Neuron (in vitro differentiated cells): Measurements from ENCODE around the gene SNRPD2.

Experiments
- H2AFZ ChIP-seq: one replicate; pipeline ENCODE4 v1.6.1; 2013; ENCODE audit warnings: low read depth, mild to moderate bottlenecking, inconsistent platforms, low read length, moderate library complexity
- H3K27me3 ChIP-seq: one replicate; pipeline ENCODE4 v1.6.1; 2013; ENCODE audit warnings: low read length; ENCODE audit not compliant: insufficient read depth
- H3K36me3 ChIP-seq: one replicate; pipeline ENCODE4 v1.6.1; 2013; ENCODE audit warnings: low read length; ENCODE audit not compliant: insufficient read depth
- H3K4me1 ChIP-seq: one replicate; pipeline ENCODE4 v1.6.1; 2013; ENCODE audit warnings: low read length; ENCODE audit not compliant: insufficient read depth
- H3K4me3 ChIP-seq: 2 replicates; pipeline ENCODE4 v1.5.1; 2013; ENCODE audit warnings: mild to moderate bottlenecking, low read length, moderate library complexity
- H3K9me3 ChIP-seq: one replicate; pipeline ENCODE4 v1.6.1; 2013; ENCODE audit warnings: low read length

SNRPD2 gene

DNA sequence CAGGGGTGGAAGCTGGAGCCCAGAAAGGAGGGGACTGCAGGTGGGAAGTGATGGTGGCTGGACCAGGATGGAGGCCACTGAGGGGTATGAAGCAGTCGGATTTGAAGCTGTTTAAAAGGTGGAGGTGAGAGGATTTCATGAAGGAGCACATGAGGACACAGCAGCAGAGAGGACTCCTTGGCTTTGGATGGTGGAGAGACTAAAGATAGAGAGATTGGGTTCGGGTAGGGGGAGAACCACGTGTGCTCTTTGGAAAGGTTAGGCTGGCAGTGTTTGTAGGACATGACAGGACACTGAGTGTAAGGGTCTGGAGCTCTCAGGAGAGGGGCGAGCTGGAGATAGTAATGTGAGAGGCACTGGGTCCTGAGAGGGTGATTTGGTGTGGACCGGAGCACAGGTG, 8.8 kb downstream of the SNRPD2 start:
- peaks cover 26% of the 10 kb centered on the region for H3K36me3 ChIP-seq
- no peak overlapping the region for H2AFZ ChIP-seq
- H3K4me3 ChIP-seq, result no peak overlapping the region
- peaks cover 10% of the 10 kb centered on the region for H3K27me3 ChIP-seq
- H3K4me1 ChIP-seq, result peaks cover under 1% of the 10 kb centered on the region
- H3K9me3 ChIP-seq, result no peaks in the 10 kb centered on the region

- Histone ChIP-seq H2AFZ (peak overlapping the region; percentile 73), H3K4me3 (no peak overlapping the region), H3K9me3 (no peaks in the 10 kb centered on the region), H3K4me1 (peaks cover 2% of the 10 kb centered on the region), H3K36me3 (peaks cover 18% of the 10 kb centered on the region), H3K27me3 (peaks cover 16% of the 10 kb centered on the region)
Observed at GRCh38 chr19:45682117-45682516, 9.6 kb downstream of the SNRPD2 start.

- Histone ChIP-seq H3K36me3 (peaks cover 14% of the 10 kb centered on the region), H3K27me3 (peaks cover 21% of the 10 kb centered on the region), H3K4me1 (peaks cover 2% of the 10 kb centered on the region), H3K4me3 (peak overlapping the region; percentile 20), H3K9me3 (no peaks in the 10 kb centered on the region), H2AFZ (peak overlapping the region; percentile 73)
Observed at GRCh38 chr19:45681391-45682015, 10.2 kb downstream of the SNRPD2 start.

DNA sequence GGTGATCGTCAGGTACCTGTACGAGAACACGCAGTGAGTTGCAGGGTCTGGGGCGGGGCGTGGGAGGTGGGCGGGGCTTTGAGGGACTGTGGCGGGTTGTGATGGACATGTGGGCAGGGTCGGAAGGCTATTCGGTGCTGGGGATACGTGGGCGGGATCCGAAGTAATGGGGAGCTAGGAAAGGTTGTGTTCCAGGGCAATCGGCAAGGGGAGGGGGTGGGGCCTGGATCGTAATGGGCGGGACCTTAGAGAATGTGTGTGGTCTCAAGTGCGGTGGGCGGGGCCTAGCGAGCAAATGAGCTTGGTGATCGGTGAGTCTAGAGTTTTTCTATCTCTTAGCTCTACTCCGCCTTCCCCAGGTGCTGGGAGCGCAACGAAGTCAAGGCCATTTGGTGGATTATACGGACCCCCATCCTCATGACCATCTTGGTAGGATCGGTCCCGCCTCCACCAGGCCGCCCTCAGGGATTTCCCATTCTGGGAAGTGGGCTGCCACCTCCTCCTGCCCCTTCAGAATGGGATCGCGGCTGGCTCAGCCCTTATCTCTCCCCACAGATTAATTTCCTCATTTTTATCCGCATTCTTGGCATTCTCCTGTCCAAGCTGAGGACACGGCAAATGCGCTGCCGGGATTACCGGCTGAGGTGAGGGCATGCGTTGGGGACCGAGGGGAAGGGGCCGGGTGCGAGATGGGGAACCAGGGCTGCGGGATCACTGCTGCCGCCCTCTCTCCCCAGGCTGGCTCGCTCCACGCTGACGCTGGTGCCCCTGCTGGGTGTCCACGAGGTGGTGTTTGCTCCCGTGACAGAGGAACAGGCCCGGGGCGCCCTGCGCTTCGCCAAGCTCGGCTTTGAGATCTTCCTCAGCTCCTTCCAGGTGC, 14.2 kb downstream of the SNRPD2 start:
- Histone ChIP-seq H3K9me3 (no peaks in the 10 kb centered on the region), H2AFZ (no peak overlapping the region), H3K4me3 (no peak overlapping the region), H3K36me3 (no peaks in the 10 kb centered on the region), H3K4me1 (peaks cover 2% of the 10 kb centered on the region), H3K27me3 (peaks cover 22% of the 10 kb centered on the region)

GRCh38 chr19:45676851-45677263, 14.9 kb downstream of the SNRPD2 start:
- H3K9me3 ChIP-seq, result no peaks in the 10 kb centered on the region
- H2AFZ ChIP-seq, result no peak overlapping the region
- H3K27me3 ChIP-seq, result peaks cover 22% of the 10 kb centered on the region
- no peaks in the 10 kb centered on the region for H3K36me3 ChIP-seq
- no peak overlapping the region for H3K4me3 ChIP-seq
- peaks cover 2% of the 10 kb centered on the region for H3K4me1 ChIP-seq

GRCh38 chr19:45674946-45675345, 16.8 kb downstream of the SNRPD2 start:
- H3K36me3 ChIP-seq, result no peaks in the 10 kb centered on the region
- H3K4me3 ChIP-seq, result no peak overlapping the region
- no peaks in the 10 kb centered on the region for H3K9me3 ChIP-seq
- peaks cover 2% of the 10 kb centered on the region for H3K4me1 ChIP-seq
- H2AFZ ChIP-seq, result no peak overlapping the region
- peaks cover 24% of the 10 kb centered on the region for H3K27me3 ChIP-seq

DNA sequence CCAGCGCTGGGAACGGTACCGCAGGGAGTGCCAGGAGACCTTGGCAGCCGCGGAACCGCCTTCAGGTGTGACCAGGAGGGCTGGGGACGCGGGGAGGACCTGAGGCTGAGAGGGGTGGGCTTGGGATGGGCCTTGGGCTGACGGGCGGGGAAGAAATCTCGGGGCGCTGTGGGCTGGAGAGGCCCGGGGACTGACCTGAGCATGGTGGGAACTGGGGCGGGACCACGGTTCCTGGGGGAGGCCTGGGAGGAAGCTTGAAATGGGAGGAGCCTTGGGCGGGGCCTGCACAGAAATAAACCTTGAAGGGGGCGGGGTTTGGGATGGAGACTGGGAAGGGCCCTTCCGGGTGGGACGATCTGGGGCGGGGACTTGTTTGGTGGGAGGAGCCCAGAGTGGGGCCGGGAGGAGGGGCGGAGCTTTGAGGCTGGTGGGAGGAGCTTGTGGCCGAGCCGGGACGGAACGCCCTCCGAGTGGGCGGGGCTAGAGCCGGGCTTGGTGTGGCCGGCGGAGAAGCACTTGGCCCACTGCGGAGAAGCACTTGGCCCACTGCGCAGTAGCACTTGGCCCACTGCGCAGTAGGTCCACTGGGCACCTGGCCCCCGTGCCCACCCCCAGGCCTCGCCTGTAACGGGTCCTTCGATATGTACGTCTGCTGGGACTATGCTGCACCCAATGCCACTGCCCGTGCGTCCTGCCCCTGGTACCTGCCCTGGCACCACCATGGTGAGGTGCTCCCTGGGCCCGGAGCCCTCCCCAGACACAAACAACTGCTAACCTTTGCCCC, 20.9 kb downstream of the SNRPD2 start:
- Histone ChIP-seq H3K4me1 (peaks cover 19% of the 10 kb centered on the region), H3K9me3 (no peaks in the 10 kb centered on the region), H3K4me3 (no peak overlapping the region), H2AFZ (no peak overlapping the region), H3K27me3 (peaks cover 18% of the 10 kb centered on the region), H3K36me3 (no peaks in the 10 kb centered on the region)

DNA sequence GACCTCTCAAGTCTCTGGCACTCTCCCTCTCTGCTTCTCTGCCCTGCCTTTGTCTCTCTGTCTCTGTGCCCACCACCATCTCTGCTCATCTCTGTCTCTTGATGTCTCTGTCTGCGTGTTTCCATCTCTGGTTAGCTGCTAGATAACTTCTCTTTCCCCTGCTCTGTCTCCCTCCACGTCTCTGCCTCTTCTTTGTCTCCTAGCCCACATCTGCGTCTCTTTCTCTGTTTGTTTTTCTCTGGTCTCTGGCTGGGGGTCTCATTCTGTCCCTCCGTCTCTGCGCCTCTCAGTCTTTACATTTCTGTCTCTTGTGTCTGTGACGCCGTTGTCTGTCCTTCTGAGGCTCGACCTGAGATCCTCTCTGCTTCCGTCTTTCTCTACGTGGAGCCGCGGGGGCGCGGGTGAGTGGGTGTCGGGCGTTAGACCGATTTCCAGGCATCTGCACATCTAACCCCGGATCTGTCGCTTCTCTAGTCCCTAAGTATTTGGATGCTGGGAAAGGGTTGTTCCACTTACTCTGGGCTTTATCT, 23.3 kb downstream of the SNRPD2 start:
- Histone ChIP-seq H3K4me3 (peak overlapping the region; percentile 44), H3K36me3 (no peaks in the 10 kb centered on the region), H2AFZ (peak overlapping the region; percentile 7), H3K9me3 (no peaks in the 10 kb centered on the region), H3K27me3 (peaks cover 18% of the 10 kb centered on the region), H3K4me1 (peaks cover 19% of the 10 kb centered on the region)

DNA sequence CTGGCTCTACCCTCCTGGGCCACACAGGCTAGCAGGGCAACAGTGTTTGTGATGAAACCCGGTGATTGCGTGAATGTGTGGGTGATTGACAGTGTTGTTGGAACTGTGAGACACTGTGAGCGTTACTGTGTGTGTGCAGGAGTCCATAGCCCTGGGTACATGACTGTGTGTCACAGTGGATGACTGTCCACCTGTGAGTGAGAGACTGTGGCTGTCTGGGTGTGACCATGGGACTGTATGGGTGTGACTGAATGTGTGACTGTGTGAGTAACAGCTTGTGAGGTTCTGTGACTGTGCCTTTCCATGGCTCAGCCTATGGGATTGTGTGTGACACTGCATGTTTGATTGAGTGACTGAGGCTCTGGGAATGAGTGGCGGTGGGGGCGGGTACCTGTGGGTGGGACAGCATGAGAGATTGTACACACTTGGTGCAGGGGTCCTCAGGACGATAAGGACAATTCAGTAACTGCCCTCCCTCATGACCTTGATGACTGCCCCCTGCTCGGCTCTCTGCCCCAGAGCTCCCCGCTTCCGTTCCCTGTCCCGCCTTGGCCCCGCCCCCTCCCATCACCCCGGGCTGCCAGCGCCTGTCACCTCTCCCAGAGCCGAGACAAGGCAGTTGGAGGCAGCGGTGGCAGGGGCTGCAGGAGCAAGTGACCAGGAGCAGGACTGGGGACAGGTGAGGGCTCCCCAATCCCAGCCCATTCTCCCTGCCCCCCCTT, 24.0 kb downstream of the SNRPD2 start, which contains the start of gene GIPR:
GIPR (plus strand) TSS at position 602 of the 722 bp plus-strand sequence. CDS start 1,300 bp downstream, outside the sequence.
- H3K4me3 ChIP-seq, result peak within 1 kb of the TSS; percentile 44
- H3K4me1 ChIP-seq, result peaks cover 19% of the 10 kb centered on the region
- H3K27me3 ChIP-seq, result peaks cover 18% of the 10 kb centered on the region
- peak within 1 kb of the TSS; percentile 7 for H2AFZ ChIP-seq
- H3K36me3 ChIP-seq, result no peaks in the 10 kb centered on the region
- no peaks in the 10 kb centered on the region for H3K9me3 ChIP-seq

GRCh38 chr19:45664575-45664974, 27.2 kb downstream of the SNRPD2 start:
- peaks cover 13% of the 10 kb centered on the region for H3K27me3 ChIP-seq
- H3K4me1 ChIP-seq, result peaks cover 19% of the 10 kb centered on the region
- no peaks in the 10 kb centered on the region for H3K36me3 ChIP-seq
- H3K4me3 ChIP-seq, result no peak overlapping the region
- H2AFZ ChIP-seq, result no peak overlapping the region
- no peaks in the 10 kb centered on the region for H3K9me3 ChIP-seq

GRCh38 chr19:45663800-45664199, 28.0 kb downstream of the SNRPD2 start:
- Histone ChIP-seq H3K4me1 (peaks cover 12% of the 10 kb centered on the region), H2AFZ (no peak overlapping the region), H3K4me3 (no peak overlapping the region), H3K27me3 (peaks cover 7% of the 10 kb centered on the region), H3K36me3 (no peaks in the 10 kb centered on the region), H3K9me3 (no peaks in the 10 kb centered on the region)

GRCh38 chr19:45660636-45661035, 31.1 kb downstream of the SNRPD2 start:
- no peaks in the 10 kb centered on the region for H3K36me3 ChIP-seq
- H2AFZ ChIP-seq, result no peak overlapping the region
- no peaks in the 10 kb centered on the region for H3K27me3 ChIP-seq
- peaks cover 5% of the 10 kb centered on the region for H3K4me1 ChIP-seq
- no peak overlapping the region for H3K4me3 ChIP-seq
- no peaks in the 10 kb centered on the region for H3K9me3 ChIP-seq
